GM23338 (cell line): ENCODE measurements around the gene FCSK.

Source experiments
- CTCF ChIP-seq, 2 experiments: fragments of 200-600 bp in 1 of 2; sonication (generic) in 1 of 2; conservative IDR thresholded peaks; 2 replicates each; pipeline versions ENCODE4 v1.5.1 to v1.6.1; 2016 to 2017; ENCODE audit warnings: antibody characterized with exemption in 2 of 2, low read depth in 2 of 2, mild to moderate bottlenecking in 2 of 2, moderate library complexity in 1 of 2
- EZH2phosphoT487 ChIP-seq: fragments of 200-600 bp; sonication (generic); IDR thresholded peaks from one replicate; pipeline ENCODE4 v1.8.1; 2018; ENCODE audit warnings: antibody characterized with exemption; ENCODE audit not compliant: unreplicated experiment
- ZNF114 ChIP-seq: fragments of 250-450 bp; sonication (Bioruptor Pico); IDR thresholded peaks from 2 replicates; pipeline ENCODE4 v1.5.0; 2020; ENCODE audit warnings: mild to moderate bottlenecking, moderate library complexity

- TF ChIP-seq EZH2phosphoT487: no peak
- TF ChIP-seq ZNF114 (CRISPR knock-in tag): no peak
- no peak for TF ChIP-seq CTCF (conservative IDR thresholded peaks at IDR 0.05; ENCODE audit: low read depth in 2 of 2)
Measured at GRCh38 chr16:70440009-70440692, 14.2 kb upstream of the FCSK start.
